Body of pancreas (tissue), 4 donors: ENCODE measurements around the gene EMP1. TPM values are rescaled to one million over a fixed set of nuclear protein-coding genes. Genes with fewer than 3 reads are reported as not detected.

Experiments
- ATAC-seq: fragments of 150-250 bp; one replicate; pipeline ENCODE4 v1.9.1; 2016
- DNase-seq, 4 donors: peaks; one replicate each; pipeline ENCODE4 v3.0.0-alpha.2; 2019
- H3K27ac ChIP-seq, 4 donors: fragments of 200-600 bp; sonication (generic); 1 replicate in 3 of 4; 2 replicates in 1 of 4; pipeline versions ENCODE4 v1.5.1 to v1.6.1; 2016 to 2019; ENCODE audit warnings: mild to moderate bottlenecking in 1 of 4, mixed read lengths in 1 of 4, moderate library complexity in 1 of 4
- H3K27me3 ChIP-seq, 2 donors: fragments of 200-600 bp; sonication (generic); one replicate each; pipeline ENCODE4 v1.6.0; 2016; ENCODE audit warnings: mild to moderate bottlenecking in 1 of 2
- H3K36me3 ChIP-seq, 2 donors: fragments of 200-600 bp; sonication (generic); replicated peaks in 1 of 2; 2 replicates each; pipeline ENCODE4 v1.5.1; 2016; ENCODE audit warnings: low read depth in 2 of 2; ENCODE audit not compliant: insufficient read depth in 1 of 2
- H3K4me1 ChIP-seq: fragments of 200-600 bp; sonication (generic); one replicate; pipeline ENCODE4 v1.6.0; 2016
- H3K4me3 ChIP-seq, 2 donors: fragments of 200-600 bp; sonication (generic); 1 replicate in 1 of 2; 2 replicates in 1 of 2; pipeline ENCODE4 v1.5.1; 2016 to 2019
- H3K9me3 ChIP-seq, 3 donors: fragments of 200-600 bp; sonication (generic); 1 replicate in 2 of 3; 2 replicates in 1 of 3; pipeline ENCODE4 v1.5.1; 2016
- CTCF ChIP-seq, 7 experiments: fragments of 450-650 bp in 4 of 7; fragments of 200-600 bp in 3 of 7; sonication (generic) in 3 of 7; IDR thresholded peaks; one replicate each; pipeline ENCODE4 v1.5.1; 2016 to 2019; ENCODE audit warnings: antibody characterized with exemption in 7 of 7
- POLR2A ChIP-seq, 3 donors: fragments of 450-650 bp; IDR thresholded peaks; one replicate each; pipeline ENCODE4 v1.6.1; 2016; ENCODE audit warnings: antibody characterized with exemption in 3 of 3, mild to moderate bottlenecking in 2 of 3
- WGBS, 2 donors: methylation state at CpG; one replicate each; pipeline ENCODE4 v1.1.5; 2017; 5-methylcytosine and 5-hydroxymethylcytosine counted together
- intact Hi-C: fragments of 100-400 bp; cut with DNase I; formaldehyde crosslinking; loops from one replicate; pipeline ENCODE4 v1.15.1; 2023
- total RNA-seq, 2 donors: library from RNA; depleted of rRNA; stranded (reverse); fragments of >200 nt; gene quantifications; one replicate each; pipeline ENCODE4 v1.1.0, GENCODE V29; 2016

Gene EMP1
- total RNA-seq, 2 donors from 2014 or later: 29.0 to 40.5 TPM

DNA sequence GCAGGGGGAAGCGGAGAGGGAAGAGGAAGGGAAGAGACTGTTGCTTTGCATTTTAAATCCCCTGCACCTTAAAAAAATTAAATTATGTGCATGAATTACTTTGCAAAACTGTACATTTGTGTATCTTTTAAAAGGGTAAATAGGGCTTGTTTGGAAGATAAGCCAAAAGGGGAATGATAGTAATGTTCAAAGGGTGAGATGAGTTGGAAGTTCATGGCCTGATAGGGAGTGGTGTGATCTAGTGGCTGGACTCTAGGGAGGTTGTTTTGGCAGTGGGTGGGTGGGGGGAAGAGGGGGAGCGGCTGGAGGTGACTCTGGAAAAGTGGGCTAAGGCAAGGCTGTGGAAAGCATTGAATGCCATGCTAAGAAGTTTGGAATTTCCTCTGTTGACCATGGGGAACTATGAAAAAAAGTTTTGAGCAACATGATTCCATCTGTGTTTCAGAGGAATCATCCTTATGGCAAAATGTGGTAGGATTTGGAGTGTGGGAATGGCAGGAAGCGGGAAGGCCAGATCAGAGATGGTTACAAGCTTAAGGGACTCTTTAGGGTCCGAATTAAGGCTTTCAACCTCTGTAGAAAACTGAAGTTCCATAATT, 25.5 kb upstream of the EMP1 start:
- ATAC-seq: no peak
- 71 to 73% methylated on average over 4 of the region's 4 CpGs for WGBS, 2 donors

GRCh38 chr12:13171921-13172859, 24.3 kb upstream of the EMP1 start:
- Histone ChIP-seq H3K4me1 (no peaks in the 10 kb centered on the region), H3K36me3 (no peaks in the 10 kb centered on the region), H3K27me3 (no peaks in the 10 kb centered on the region), H3K9me3 (no peaks in the 10 kb centered on the region), H3K4me3 (no peak overlapping the region), H3K27ac (no peak overlapping the region)
- DNase-seq (peak in 2 of 4 donors; percentile 44 to 50), ATAC-seq (peak; percentile 51)
- intact Hi-C loops: no loop called here
- WGBS, 2 donors: 64 to 65% methylated on average over 14 of the region's 14 CpGs
- TF ChIP-seq CTCF (IDR thresholded peaks at IDR 0.05) (no peak), POLR2A (IDR thresholded peaks at IDR 0.05) (no peak)

More for the DNA sequence above, 25.5 kb upstream of the EMP1 start:
- Histone ChIP-seq H3K4me3 (no peak overlapping the region), H3K27me3 (no peaks in the 10 kb centered on the region), H3K9me3 (no peaks in the 10 kb centered on the region), H3K27ac (no peak overlapping the region), H3K36me3 (no peaks in the 10 kb centered on the region), H3K4me1 (no peaks in the 10 kb centered on the region)
- TF ChIP-seq POLR2A (IDR thresholded peaks at IDR 0.05) (no peak), CTCF (IDR thresholded peaks at IDR 0.05) (no peak)
- DNase-seq: no peak
- intact Hi-C loops: no loop called here

- TF ChIP-seq CTCF (IDR thresholded peaks at IDR 0.05) (no peak), POLR2A (IDR thresholded peaks at IDR 0.05) (no peak)
- H3K27me3 ChIP-seq: no peaks in the 10 kb centered on the region
- H3K36me3 ChIP-seq: no peaks in the 10 kb centered on the region
- DNase-seq (peak in 3 of 4 donors; percentile 29 to 60 (median 34)), ATAC-seq (peak; percentile 56)
- no peaks in the 10 kb centered on the region for H3K9me3 ChIP-seq
- H3K4me1 ChIP-seq: no peaks in the 10 kb centered on the region
- no peak overlapping the region for H3K4me3 ChIP-seq
- WGBS, 2 donors: 72 to 87% methylated on average over 12 of the region's 12 CpGs
- peak overlapping the region in 1 of 4 donors; percentile 5 for H3K27ac ChIP-seq
- intact Hi-C loops: no loop called here
These were observed 23.3 kb upstream of the EMP1 start for GRCh38 chr12:13173012-13173932.

DNA sequence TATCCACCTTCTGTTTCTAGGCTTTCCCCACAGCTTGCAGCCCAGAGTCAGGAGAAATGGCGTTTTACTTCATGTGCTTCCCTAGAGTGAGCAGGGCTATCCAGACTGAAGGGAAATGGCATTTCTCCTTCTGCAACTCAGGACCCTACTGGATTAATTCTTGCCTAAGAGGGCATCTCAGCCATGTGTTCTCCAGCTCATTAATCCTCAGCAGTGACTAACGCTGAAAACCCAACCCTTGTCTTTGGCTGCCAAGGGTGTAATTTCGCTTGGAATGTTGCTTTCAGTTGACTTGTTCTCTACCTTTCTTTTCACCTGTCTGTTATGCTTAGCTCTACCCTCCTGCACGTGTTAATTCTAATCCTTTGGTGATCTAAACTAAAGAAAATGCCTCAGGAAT, 21.0 kb upstream of the EMP1 start:
- intact Hi-C loops: no loop called here
- no peaks in the 10 kb centered on the region for H3K36me3 ChIP-seq
- no peaks in the 10 kb centered on the region for H3K9me3 ChIP-seq
- ATAC-seq (no peak), DNase-seq (no peak)
- no peak overlapping the region for H3K4me3 ChIP-seq
- 52 to 59% methylated on average over 4 of the region's 4 CpGs for WGBS, 2 donors
- H3K4me1 ChIP-seq: peaks cover 7% of the 10 kb centered on the region
- TF ChIP-seq POLR2A (IDR thresholded peaks at IDR 0.05): no peak
- TF ChIP-seq CTCF (IDR thresholded peaks at IDR 0.05): no peak
- H3K27me3 ChIP-seq: no peaks in the 10 kb centered on the region
- H3K27ac ChIP-seq: no peak overlapping the region
